HCT116 (cell line): ENCODE measurements around the gene CAMK1D. TPM values are rescaled to one million over a fixed set of nuclear protein-coding genes. Genes with fewer than 3 reads are reported as not detected.

ENCODE experiments used
- ATAC-seq: fragments of 200-7000 bp; cut with Tn5 transposase; 2 replicates; pipeline ENCODE4 v1.9.1; 2020; ENCODE audit warnings: mild to moderate bottlenecking, moderate library complexity
- BruUV-seq: library from RNA; stranded (reverse); fragments of 400-500 nt; replicated peaks from 2 replicates; lab custom pipeline; 2021; lab: Mats Ljungman, UMichigan
- CTCF ChIA-PET: fragments of 300-600 bp; sonication (Branson Sonifier 250); formaldehyde crosslinking; loops from one replicate; lab custom pipeline; 2021; ENCODE audit warnings: antibody characterized with exemption; lab: Charles Lee
- POLR2A ChIA-PET: fragments of 300-600, 350-600 bp; sonication (Branson Sonifier 250); formaldehyde crosslinking; loops from one replicate; lab custom pipeline; 2021; ENCODE audit warnings: antibody characterized with exemption; lab: Charles Lee
- RAD21 ChIA-PET, 2 experiments: fragments of 300-600 bp; sonication (Branson Sonifier 250); formaldehyde crosslinking; loops; one replicate each; lab custom pipeline; 2023; ENCODE audit warnings: low total read pairs in 2 of 2; ENCODE audit not compliant: uncharacterized antibody in 2 of 2, unreplicated experiment in 2 of 2, low non-redundant PET in 1 of 2; lab: Charles Lee
- DNase-seq: peaks from one replicate; pipeline ENCODE4 v3.0.0-alpha.2; 2010; ENCODE audit warnings: low read depth, low spot score
- H2AFZ ChIP-seq: fragments of 200-600 bp; shearing (Covaris generic), sonication (generic); 2 replicates; pipeline ENCODE4 v1.6.1; 2017; ENCODE audit warnings: low read depth, mixed run types, mixed read lengths, antibody characterized with exemption, low read length; ENCODE audit not compliant: poor library complexity, severe bottlenecking
- H3K27ac ChIP-seq: 2 replicates; pipeline ENCODE4 v1.5.1; 2012; ENCODE audit warnings: low read depth, low read length
- H3K27me3 ChIP-seq: fragments of 200-600 bp; sonication (generic); 2 replicates; pipeline ENCODE4 v1.6.1; 2016; ENCODE audit warnings: mixed run types, low read length, mixed read lengths; ENCODE audit not compliant: insufficient read depth
- H3K36me3 ChIP-seq, 2 experiments: fragments of 200-500 bp in 1 of 2; fragments of 200-600 bp in 1 of 2; sonication (Bioruptor generic) in 1 of 2; sonication (generic) in 1 of 2; 2 replicates each; pipeline versions ENCODE4 v1.5.1 to v1.6.1; 2014 to 2016; ENCODE audit warnings: low read length in 2 of 2, inconsistent platforms in 1 of 2, mixed read lengths in 1 of 2, mixed run types in 1 of 2; ENCODE audit not compliant: insufficient read depth in 2 of 2, control insufficient read depth in 1 of 2
- H3K4me1 ChIP-seq, 2 experiments: fragments of 200-600 bp in 1 of 2; sonication (generic) in 1 of 2; 2 replicates each; pipeline versions ENCODE4 v1.5.1 to v1.6.1; 2012 to 2017; ENCODE audit warnings: low read length in 2 of 2, inconsistent platforms in 1 of 2, mild to moderate bottlenecking in 1 of 2, mixed read lengths in 1 of 2, mixed run types in 1 of 2, moderate library complexity in 1 of 2; ENCODE audit not compliant: insufficient read depth in 2 of 2, control insufficient read depth in 1 of 2
- H3K4me2 ChIP-seq: fragments of 200-600 bp; sonication (generic); 2 replicates; pipeline ENCODE4 v1.6.1; 2017; ENCODE audit warnings: mixed run types, low read length, mixed read lengths
- H3K4me3 ChIP-seq, 2 experiments: fragments of 200-600 bp in 1 of 2; sonication (generic) in 1 of 2; replicated peaks in 1 of 2; 2 replicates each; pipeline ENCODE4 v1.5.1; 2011 to 2016; ENCODE audit warnings: low read length in 2 of 2, control low read depth in 1 of 2, low read depth in 1 of 2, mild to moderate bottlenecking in 1 of 2, mixed read lengths in 1 of 2, mixed run types in 1 of 2
- H3K79me2 ChIP-seq: fragments of 200-600 bp; sonication (generic); 2 replicates; pipeline ENCODE4 v1.6.1; 2017; ENCODE audit warnings: mild to moderate bottlenecking, mixed run types, low read length, moderate library complexity, mixed read lengths; ENCODE audit not compliant: insufficient read depth
- H3K9ac ChIP-seq: fragments of 200-600 bp; sonication (generic); 2 replicates; pipeline ENCODE4 v1.6.1; 2016; ENCODE audit warnings: low read length, mixed read lengths
- H3K9me2 ChIP-seq: fragments of 200-600 bp; sonication (generic), shearing (Covaris generic); 2 replicates; pipeline ENCODE4 v1.6.1; 2017; ENCODE audit warnings: mixed run types, mild to moderate bottlenecking, moderate library complexity; ENCODE audit not compliant: insufficient read depth
- H3K9me3 ChIP-seq, 2 experiments: fragments of 200-500 bp in 1 of 2; fragments of 200-600 bp in 1 of 2; sonication (Bioruptor generic) in 1 of 2; sonication (generic) in 1 of 2; 2 replicates each; pipeline ENCODE4 v1.6.1; 2014 to 2017; ENCODE audit warnings: low read length in 2 of 2, mixed read lengths in 2 of 2, inconsistent platforms in 1 of 2, low read depth in 1 of 2, mild to moderate bottlenecking in 1 of 2, mixed run types in 1 of 2, moderate library complexity in 1 of 2; ENCODE audit not compliant: control insufficient read depth in 1 of 2, insufficient read depth in 1 of 2
- H4K20me1 ChIP-seq: fragments of 200-600 bp; sonication (generic), shearing (Covaris generic); 2 replicates; pipeline ENCODE4 v1.6.1; 2017; ENCODE audit warnings: mixed run types, mild to moderate bottlenecking, moderate library complexity; ENCODE audit not compliant: insufficient read depth
- ATF3 ChIP-seq: IDR thresholded peaks from 2 replicates; pipeline ENCODE4 v1.6.1; 2012
- CTCF ChIP-seq, 3 experiments: fragments of 200-600 bp in 1 of 3; sonication (generic) in 1 of 3; IDR thresholded peaks in 2 of 3; conservative IDR thresholded peaks in 1 of 3; 2 replicates each; pipeline ENCODE4 v1.5.1; 2012 to 2017; ENCODE audit warnings: low read depth in 2 of 3, low read length in 2 of 3, antibody characterized with exemption in 1 of 3, borderline replicate concordance in 1 of 3, control low read depth in 1 of 3, mild to moderate bottlenecking in 1 of 3, mixed read lengths in 1 of 3, mixed run types in 1 of 3, moderate library complexity in 1 of 3; ENCODE audit not compliant: insufficient read depth in 1 of 3
- EZH2phosphoT487 ChIP-seq: fragments of 200-600 bp; IDR thresholded peaks from 2 replicates; pipeline ENCODE4 v1.6.1; 2018; ENCODE audit warnings: antibody characterized with exemption, borderline replicate concordance
- JUND ChIP-seq: IDR thresholded peaks from 2 replicates; pipeline ENCODE4 v1.6.1; 2012
- MAX ChIP-seq: IDR thresholded peaks from 2 replicates; pipeline ENCODE4 v1.6.1; 2012
- POLR2AphosphoS5 ChIP-seq: IDR thresholded peaks from 2 replicates; pipeline ENCODE4 v1.6.1; 2011; ENCODE audit warnings: mild to moderate bottlenecking, low read depth, low read length, moderate library complexity
- RAD21 ChIP-seq: IDR thresholded peaks from 2 replicates; pipeline ENCODE4 v1.6.1; 2012; ENCODE audit warnings: low read depth, mild to moderate bottlenecking
- SIN3A ChIP-seq: IDR thresholded peaks from 2 replicates; pipeline ENCODE4 v1.6.1; 2012; ENCODE audit warnings: low read depth
- TCF7L2 ChIP-seq: IDR thresholded peaks from 2 replicates; pipeline ENCODE4 v1.7.0; 2011; ENCODE audit warnings: borderline replicate concordance, inconsistent platforms; ENCODE audit not compliant: insufficient read depth, insufficient read length; ENCODE audit errors: extremely low read depth
- ZFX ChIP-seq: fragments of 450-650 bp; IDR thresholded peaks from 2 replicates; pipeline ENCODE4 v1.6.1; 2017
- ZNF274 ChIP-seq: fragments of 200-500 bp; sonication (Bioruptor generic); IDR thresholded peaks from 2 replicates; pipeline ENCODE4 v1.6.1; 2014; ENCODE audit warnings: mild to moderate bottlenecking, low read depth, low read length, inconsistent platforms
- intact Hi-C: fragments of 100-400 bp; cut with micrococcal nuclease; formaldehyde crosslinking; loops from 2 replicates; pipeline ENCODE4 v1.10.0; 2022
- total RNA-seq: library from RNA; stranded (reverse); gene quantifications from one replicate; pipeline ENCODE4 v1.2.1, GENCODE V29; 2021; ENCODE audit not compliant: unreplicated experiment

Gene CAMK1D
- total RNA-seq, 1 experiment from 2014 or later: 9.6 TPM

GRCh38 chr10:12409613-12410012 is 60.3 kb downstream of the CAMK1D start:
- POLR2A ChIA-PET: no interaction called here
- no peaks in the 10 kb centered on the region for H3K4me1 ChIP-seq
- TF ChIP-seq RAD21: no peak
- TF ChIP-seq JUND: no peak
- no peak for TF ChIP-seq ZNF274
- TF ChIP-seq EZH2phosphoT487: no peak
- no peak for TF ChIP-seq ZFX
- TF ChIP-seq TCF7L2: no peak
- no peak for TF ChIP-seq CTCF (IDR thresholded peaks at IDR 0.05 in 2 of 3, conservative IDR thresholded peaks at IDR 0.05 in 1 of 3; ENCODE audit: borderline replicate concordance in 1 of 3, insufficient read depth in 1 of 3, low read depth in 2 of 3, low read length in 2 of 3)
- no peak for TF ChIP-seq ATF3
- no peak for TF ChIP-seq POLR2AphosphoS5
- no peak for TF ChIP-seq SIN3A
- no peak for TF ChIP-seq MAX

More at GRCh38 chr10:12409613-12410012, 60.3 kb downstream of the CAMK1D start:
- no TSS peak for BruUV-seq
- intact Hi-C loops: no loop called here
- Histone ChIP-seq H3K4me3 (no peak overlapping the region), H3K4me2 (no peak overlapping the region), H3K79me2 (no peaks in the 10 kb centered on the region), H3K36me3 (no peaks in the 10 kb centered on the region), H3K27ac (no peak overlapping the region), H3K9me3 (no peaks in the 10 kb centered on the region), H3K9ac (no peak overlapping the region), H4K20me1 (no peaks in the 10 kb centered on the region), H3K9me2 (no peaks in the 10 kb centered on the region), H3K27me3 (no peaks in the 10 kb centered on the region), H2AFZ (no peak overlapping the region)
- RAD21 ChIA-PET: no interaction called here
- ATAC-seq: no peak
- CTCF ChIA-PET: no interaction called here
- no peak for DNase-seq
